Peyer's patch (tissue), 4 donors: Measurements from ENCODE around the gene PLEKHG4.
A peak's percentile ranks its signal among the peaks of the same experiment; 100 is the strongest.

Source experiments
- CTCF ChIP-seq, 6 experiments: fragments of 450-650 bp in 4 of 6; fragments of 200-600 bp in 2 of 6; sonication (generic) in 1 of 6; IDR thresholded peaks; one replicate each; pipeline ENCODE4 v1.5.1; 2017 to 2019; ENCODE audit warnings: antibody characterized with exemption in 6 of 6, mild to moderate bottlenecking in 3 of 6, moderate library complexity in 1 of 6
- POLR2A ChIP-seq, 2 donors: fragments of 450-650 bp; IDR thresholded peaks; one replicate each; pipeline ENCODE4 v1.5.1; 2017; ENCODE audit warnings: antibody characterized with exemption in 2 of 2, mild to moderate bottlenecking in 2 of 2, moderate library complexity in 2 of 2

GRCh38 chr16:67246756-67247191 lies 32.6 kb upstream of the PLEKHG4 start:
- TF ChIP-seq CTCF (IDR thresholded peaks at IDR 0.05) (peak in 3 of 6 experiments; percentile 5 to 36 (median 23)), POLR2A (IDR thresholded peaks at IDR 0.05) (peak in 1 of 2 donors; percentile 66)
